ENCODE results near the gene IQCH.

GRCh38 chr15:67547064-67547463 is 292.5 kb downstream of the IQCH start:
- TF ChIP-seq GATA2 (IDR thresholded peaks at IDR 0.05; ENCODE audit: low read depth, low read length) = no peak
- no peak for TF ChIP-seq GATA3 (IDR thresholded peaks at IDR 0.05; ENCODE audit: low read depth, low read length)

Data from SH-SY5Y (cell line).